Progenitor cell of endocrine pancreas (in vitro differentiated cells): Measurements from ENCODE around the gene KANK2. TPM values are rescaled to one million over a fixed set of nuclear protein-coding genes. Genes with fewer than 3 reads are reported as not detected.

Source experiments
- DNase-seq: peaks from one replicate; pipeline ENCODE4 v3.0.0; 2021; ENCODE audit warnings: low spot score; ENCODE audit not compliant: unreplicated experiment
- H3K27ac Mint-ChIP-seq: 2 replicates; pipeline ENCODE4 v1.8.0; 2021; ENCODE audit warnings: mild to moderate bottlenecking, moderate library complexity, mixed read lengths
- H3K27me3 Mint-ChIP-seq: 2 replicates; pipeline ENCODE4 v1.8.0; 2021; ENCODE audit warnings: mixed read lengths
- H3K36me3 Mint-ChIP-seq: 2 replicates; pipeline ENCODE4 v1.8.0; 2022; ENCODE audit warnings: mixed read lengths; ENCODE audit not compliant: insufficient read depth
- H3K4me1 Mint-ChIP-seq: 2 replicates; pipeline ENCODE4 v1.8.0; 2021; ENCODE audit warnings: low read depth, mixed read lengths
- H3K4me3 Mint-ChIP-seq: 2 replicates; pipeline ENCODE4 v1.8.0; 2021; ENCODE audit warnings: low read depth, mild to moderate bottlenecking, moderate library complexity, mixed read lengths
- H3K9me3 Mint-ChIP-seq: 2 replicates; pipeline ENCODE4 v1.8.0; 2021; ENCODE audit warnings: low read depth, mixed read lengths
- total RNA-seq: library from RNA; stranded (reverse); gene quantifications from 2 replicates; pipeline ENCODE4 v1.2.1, GENCODE V29; 2021
- TF ChIP-seq, protein P1 (sequence below): fragments of 200-600 bp; sonication (generic); IDR thresholded peaks from one replicate; pipeline ENCODE4 v1.5.0; 2021; ENCODE audit warnings: antibody characterized with exemption, mild to moderate bottlenecking; ENCODE audit not compliant: unreplicated experiment

KANK2 gene
- total RNA-seq, 1 donor from 2014 or later, result 27.6 TPM

DNA sequence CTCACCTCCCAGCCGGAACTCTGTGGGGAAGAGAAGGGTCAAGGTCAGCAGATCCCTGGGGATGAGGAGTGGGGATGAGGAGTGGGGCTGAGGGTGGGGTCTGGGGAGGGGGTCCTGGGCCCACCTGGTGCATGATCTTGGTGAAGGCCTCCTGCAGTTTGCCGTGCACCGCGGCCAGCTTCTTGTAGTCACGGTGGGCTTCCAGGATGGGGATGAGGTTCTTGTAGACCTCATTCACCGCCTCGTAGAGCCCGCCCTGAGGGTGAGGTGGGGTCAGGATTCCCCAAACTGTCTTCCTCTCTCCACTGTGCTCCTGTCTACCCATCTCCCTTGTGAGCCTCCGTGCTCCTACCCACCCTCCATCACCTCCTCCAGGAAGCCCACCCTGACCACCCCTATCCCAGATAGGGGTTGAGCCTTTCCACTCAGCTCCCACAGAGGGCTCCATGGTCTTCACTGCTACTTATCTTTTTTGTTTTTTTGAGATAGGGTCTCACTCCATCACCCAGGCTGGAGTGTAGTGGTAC, 6.8 kb upstream of the KANK2 start:
- H3K4me1 Mint-ChIP-seq, result no peaks in the 10 kb centered on the region
- TF ChIP-seq, protein P1, sequence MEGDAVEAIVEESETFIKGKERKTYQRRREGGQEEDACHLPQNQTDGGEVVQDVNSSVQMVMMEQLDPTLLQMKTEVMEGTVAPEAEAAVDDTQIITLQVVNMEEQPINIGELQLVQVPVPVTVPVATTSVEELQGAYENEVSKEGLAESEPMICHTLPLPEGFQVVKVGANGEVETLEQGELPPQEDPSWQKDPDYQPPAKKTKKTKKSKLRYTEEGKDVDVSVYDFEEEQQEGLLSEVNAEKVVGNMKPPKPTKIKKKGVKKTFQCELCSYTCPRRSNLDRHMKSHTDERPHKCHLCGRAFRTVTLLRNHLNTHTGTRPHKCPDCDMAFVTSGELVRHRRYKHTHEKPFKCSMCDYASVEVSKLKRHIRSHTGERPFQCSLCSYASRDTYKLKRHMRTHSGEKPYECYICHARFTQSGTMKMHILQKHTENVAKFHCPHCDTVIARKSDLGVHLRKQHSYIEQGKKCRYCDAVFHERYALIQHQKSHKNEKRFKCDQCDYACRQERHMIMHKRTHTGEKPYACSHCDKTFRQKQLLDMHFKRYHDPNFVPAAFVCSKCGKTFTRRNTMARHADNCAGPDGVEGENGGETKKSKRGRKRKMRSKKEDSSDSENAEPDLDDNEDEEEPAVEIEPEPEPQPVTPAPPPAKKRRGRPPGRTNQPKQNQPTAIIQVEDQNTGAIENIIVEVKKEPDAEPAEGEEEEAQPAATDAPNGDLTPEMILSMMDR, result no peak
- H3K4me3 Mint-ChIP-seq, result no peak overlapping the region

DNA sequence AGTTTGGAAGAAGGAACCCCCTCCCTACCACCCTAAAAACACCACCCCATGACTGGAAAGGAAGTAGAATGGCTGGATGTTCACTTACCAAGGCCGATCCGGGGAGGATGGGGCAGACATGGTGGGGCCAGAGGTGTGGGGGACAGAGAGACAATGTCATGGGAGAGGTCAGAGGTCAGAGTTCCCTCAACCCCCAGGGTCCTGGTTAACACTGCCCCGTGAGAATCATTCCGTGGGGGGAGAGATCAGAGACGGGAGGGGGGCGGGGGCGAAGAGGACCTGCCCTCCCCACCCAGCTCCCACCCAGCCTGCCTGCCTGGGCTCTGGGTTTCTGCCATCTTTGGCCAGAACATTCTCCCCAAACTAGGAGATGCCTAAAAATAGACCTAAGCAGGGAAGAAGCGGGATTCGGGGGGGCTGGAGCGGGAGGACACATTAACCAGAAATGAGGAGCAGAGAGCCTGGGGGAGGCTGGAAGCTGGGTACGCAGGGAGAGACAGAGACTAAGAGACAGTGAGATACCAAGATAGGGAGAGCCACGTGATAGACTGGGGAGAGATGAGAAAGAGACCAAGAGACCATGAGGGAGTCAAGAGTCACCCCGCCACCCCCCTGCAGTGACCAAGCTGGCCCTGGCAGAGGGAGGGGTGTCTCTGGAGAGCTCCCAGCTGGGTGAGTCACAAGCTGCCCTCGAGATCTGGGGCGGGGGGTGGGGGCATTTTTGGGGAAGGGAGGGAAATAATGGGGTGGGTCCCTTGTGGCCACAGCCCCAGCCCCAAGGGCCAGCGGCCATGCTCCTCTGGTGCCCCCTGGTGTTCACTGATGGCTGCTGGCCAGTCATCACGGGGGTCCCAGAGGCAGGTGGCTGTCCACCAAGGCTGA, 6.1 kb upstream of the KANK2 start:
- Mint-ChIP-seq H3K4me1 (no peaks in the 10 kb centered on the region), H3K9me3 (no peaks in the 10 kb centered on the region), H3K27me3 (no peaks in the 10 kb centered on the region), H3K27ac (no peak overlapping the region), H3K4me3 (no peak overlapping the region), H3K36me3 (peaks cover 3% of the 10 kb centered on the region)
- peak; percentile 53 for DNase-seq
- TF ChIP-seq, protein P1, result peak; percentile 77

More for the DNA sequence above, 6.8 kb upstream of the KANK2 start:
- DNase-seq, result no peak
- Mint-ChIP-seq H3K9me3 (no peaks in the 10 kb centered on the region), H3K27ac (no peak overlapping the region), H3K36me3 (peaks cover 5% of the 10 kb centered on the region), H3K27me3 (no peaks in the 10 kb centered on the region)

DNA sequence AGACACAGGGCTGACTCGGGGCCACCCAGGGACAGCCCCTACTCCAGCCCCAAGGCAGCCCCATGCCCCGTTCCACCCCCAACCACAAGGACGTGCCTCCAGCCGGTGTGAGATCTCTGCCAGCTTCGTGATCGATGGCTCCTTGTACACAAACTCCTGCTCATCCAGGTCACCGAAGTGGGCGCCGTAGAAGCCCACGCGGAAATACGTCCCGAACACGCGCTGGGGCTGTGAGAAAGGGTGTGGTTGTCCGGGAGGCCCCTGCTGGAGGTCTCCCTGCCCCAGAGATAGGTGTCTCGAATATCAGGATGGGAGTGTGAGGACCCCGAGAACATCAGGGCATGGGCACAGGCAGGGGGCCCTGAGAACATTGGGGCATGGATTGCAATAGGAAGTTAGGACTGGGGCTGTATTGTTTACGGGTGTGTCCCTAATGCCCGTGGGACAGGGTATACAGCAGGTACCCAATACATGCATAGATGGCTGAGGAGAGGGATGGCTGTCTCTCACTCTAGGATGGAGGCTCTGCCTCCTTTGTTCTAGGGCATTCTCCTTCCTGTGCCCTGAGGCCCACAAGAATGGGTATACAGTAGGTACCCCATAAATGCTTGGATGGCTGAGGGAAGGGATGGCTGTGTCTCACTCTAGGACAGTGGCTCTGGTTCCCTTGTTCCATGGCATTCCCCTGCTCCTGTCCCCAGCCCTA, 5.3 kb upstream of the KANK2 start:
- no peak overlapping the region for H3K27ac Mint-ChIP-seq
- no peaks in the 10 kb centered on the region for H3K4me1 Mint-ChIP-seq
- H3K4me3 Mint-ChIP-seq, result no peak overlapping the region
- no peaks in the 10 kb centered on the region for H3K27me3 Mint-ChIP-seq
- peaks cover 3% of the 10 kb centered on the region for H3K36me3 Mint-ChIP-seq
- no peak for DNase-seq
- no peaks in the 10 kb centered on the region for H3K9me3 Mint-ChIP-seq
- TF ChIP-seq, protein P1, result no peak

DNA sequence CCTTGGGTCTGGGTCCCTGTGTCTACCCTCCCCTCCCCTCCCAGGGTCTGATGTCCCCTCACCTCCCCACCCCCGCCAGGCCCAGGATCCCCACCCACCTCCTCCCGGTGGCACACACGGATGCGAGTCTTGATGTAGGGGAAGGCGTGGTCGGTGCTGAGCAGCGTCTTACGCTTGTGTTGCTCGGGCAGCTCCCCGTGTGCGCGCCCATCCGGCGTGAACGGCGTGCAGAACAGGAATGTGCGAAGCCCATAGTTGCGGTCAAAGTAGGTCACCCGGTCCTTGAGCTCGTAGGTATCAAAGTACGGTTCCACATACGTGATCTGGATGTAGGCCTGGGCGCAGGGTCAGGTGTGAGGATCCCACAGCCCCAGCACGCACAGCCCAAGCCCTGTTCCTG, 4.4 kb upstream of the KANK2 start:
- TF ChIP-seq, protein P1, result no peak
- H3K4me3 Mint-ChIP-seq, result no peak overlapping the region

DNA sequence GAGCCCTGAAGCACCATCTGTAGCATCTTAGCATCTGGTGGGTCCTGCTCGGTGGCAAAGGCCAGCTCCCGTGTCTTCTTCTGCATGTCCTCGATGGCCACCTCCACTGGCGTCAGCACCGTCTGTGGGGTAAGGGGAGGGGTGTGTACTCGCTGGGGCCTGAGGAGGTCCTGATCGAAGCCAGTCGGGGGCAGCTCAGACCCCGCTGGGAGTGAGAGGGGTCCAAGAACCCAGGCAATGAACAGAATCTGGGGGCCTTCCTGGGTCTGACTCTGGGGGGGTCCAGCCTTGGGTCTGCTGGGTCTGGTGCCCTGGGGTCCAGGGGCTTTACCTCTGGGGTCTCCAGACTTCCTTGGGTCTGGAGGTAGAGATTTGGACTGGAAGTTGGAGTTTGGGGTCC, 3.6 kb upstream of the KANK2 start:
- Mint-ChIP-seq H3K27ac (no peak overlapping the region), H3K4me3 (no peak overlapping the region), H3K27me3 (no peaks in the 10 kb centered on the region), H3K4me1 (peaks cover 2% of the 10 kb centered on the region), H3K36me3 (peaks cover 3% of the 10 kb centered on the region), H3K9me3 (no peaks in the 10 kb centered on the region)
- TF ChIP-seq, protein P1, result no peak
- DNase-seq, result no peak

More for the DNA sequence above, 4.4 kb upstream of the KANK2 start:
- Mint-ChIP-seq H3K36me3 (peaks cover 3% of the 10 kb centered on the region), H3K4me1 (no peaks in the 10 kb centered on the region), H3K9me3 (no peaks in the 10 kb centered on the region), H3K27ac (no peak overlapping the region), H3K27me3 (no peaks in the 10 kb centered on the region)
- no peak for DNase-seq
